HG03439 (cell line): Measurements from ENCODE around the gene ELF1.

Experiments
- ATAC-seq: cut with Tn5 transposase; IDR thresholded peaks from one replicate; pipeline ENCODE4 v1.9.1; 2021; ENCODE audit warnings: mild to moderate bottlenecking, moderate library complexity; ENCODE audit not compliant: unreplicated experiment

The ELF1 gene

DNA sequence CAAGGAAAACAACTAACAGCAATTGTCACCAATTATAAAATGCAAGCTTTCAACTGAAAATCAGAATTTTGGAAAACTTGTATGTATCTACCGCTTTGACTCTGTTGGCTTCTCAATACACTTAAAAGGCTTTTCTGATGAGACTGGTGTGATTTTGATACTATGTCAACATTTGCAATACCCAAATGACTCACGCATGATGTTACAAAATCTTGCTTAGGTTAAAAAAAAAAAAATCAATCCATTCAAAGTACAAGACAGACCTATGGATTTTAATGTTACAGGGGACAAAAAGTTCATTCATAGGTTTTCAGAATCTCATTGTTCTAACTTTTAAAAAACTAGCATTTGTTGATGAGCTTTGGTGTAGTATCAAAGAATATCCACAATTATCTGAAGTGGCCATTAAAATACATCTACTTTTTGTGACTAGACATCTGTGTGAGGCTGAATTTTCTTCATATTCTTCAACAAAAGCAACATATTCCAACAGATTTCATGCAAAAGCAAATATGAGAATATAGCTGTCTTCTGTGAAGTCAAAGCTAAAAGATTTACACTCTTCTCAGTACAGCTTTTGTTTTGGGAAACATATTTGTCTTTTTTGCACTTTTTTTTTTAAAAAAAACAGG, 10.7 kb downstream of the ELF1 start:
- ATAC-seq, result no peak

DNA sequence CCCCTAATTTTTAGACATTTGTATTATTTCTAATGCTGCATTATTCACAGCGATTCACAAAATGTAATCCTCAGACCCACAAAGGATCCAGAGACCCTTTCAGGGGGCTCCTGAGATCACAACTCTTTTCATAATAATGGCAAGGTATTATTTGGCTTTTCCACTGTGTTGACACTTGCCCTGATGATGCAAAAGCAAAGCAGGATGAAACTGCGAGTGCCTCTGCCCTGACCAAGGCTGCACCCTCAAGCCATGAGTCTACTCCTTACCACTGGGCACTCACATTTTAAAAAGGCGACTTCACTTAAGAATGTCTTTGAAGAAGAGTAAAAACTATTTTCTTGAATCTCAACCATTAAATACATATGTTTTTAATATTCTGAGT, 11.4 kb downstream of the ELF1 start:
- ATAC-seq, result no peak

DNA sequence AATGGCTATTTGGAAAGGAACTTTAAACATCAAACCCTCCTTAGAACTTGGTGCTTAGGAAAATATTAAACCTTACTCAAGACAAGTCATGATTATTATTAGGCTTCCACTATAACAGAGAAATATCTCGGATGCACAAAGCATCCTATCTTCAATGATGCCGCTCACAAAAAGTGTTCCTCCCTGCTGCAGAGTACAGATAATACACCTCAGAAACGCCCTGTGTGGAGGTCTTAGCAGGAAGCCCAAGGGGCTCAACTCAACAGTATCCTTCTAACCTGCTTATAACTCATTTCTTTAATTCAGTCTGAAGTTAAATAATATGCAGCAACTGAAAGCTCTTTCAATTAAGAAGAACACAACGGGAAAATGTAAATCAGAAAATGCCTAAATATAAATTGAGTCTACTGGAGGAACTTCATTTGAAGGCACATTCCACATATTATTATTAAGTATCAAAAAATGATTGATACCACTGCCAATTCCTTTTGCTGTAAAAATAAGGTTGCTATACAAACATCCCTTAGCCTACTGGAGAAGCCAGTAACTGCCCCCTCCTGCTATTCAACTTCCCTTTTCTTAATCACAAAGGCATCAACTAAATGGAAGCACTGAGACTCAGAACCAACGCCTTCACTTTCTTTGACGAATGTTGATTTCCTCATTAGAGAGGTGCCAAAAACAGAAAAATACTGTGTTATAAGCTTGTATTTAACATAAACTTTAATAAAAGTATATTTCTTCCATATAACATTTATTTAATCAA, 12.0 kb downstream of the ELF1 start:
- ATAC-seq, result no peak

DNA sequence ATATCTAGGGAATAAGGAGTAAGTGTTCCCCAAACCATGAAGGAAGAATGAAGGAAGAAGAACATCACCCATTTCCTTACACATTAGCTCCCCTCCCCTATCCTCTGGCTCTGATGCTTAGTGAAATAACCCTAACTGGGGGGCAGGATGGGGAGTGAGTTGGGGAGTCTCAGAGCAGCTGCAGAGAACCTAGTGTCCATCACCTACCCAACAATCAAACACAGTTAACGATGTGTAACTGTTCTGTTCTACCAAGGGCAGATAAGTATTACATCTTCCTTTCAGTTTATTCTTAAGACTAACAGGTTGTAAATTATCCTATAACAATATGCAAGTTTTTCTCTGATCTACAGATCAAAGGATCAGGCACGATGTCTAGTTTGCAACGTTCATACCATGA, 12.8 kb downstream of the ELF1 start:
- no peak for ATAC-seq

DNA sequence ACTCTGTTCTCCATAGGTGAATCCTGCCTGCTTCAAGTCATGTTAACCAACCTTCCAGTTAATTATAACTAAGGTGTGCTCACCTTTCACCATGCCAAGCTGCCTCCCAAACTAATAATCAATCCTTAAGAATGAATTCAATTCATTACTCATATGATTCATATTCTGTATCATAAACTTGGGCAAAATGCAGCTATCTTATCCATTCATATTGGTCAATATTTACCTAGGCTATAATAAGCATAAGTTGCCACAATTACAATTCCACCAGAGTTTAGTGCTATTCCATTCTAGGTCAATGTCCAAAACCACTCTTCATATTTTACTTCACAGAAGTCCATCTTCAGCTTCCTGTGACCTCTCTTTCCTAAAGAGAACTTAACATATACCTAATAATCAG, 13.4 kb downstream of the ELF1 start:
- ATAC-seq, result no peak

DNA sequence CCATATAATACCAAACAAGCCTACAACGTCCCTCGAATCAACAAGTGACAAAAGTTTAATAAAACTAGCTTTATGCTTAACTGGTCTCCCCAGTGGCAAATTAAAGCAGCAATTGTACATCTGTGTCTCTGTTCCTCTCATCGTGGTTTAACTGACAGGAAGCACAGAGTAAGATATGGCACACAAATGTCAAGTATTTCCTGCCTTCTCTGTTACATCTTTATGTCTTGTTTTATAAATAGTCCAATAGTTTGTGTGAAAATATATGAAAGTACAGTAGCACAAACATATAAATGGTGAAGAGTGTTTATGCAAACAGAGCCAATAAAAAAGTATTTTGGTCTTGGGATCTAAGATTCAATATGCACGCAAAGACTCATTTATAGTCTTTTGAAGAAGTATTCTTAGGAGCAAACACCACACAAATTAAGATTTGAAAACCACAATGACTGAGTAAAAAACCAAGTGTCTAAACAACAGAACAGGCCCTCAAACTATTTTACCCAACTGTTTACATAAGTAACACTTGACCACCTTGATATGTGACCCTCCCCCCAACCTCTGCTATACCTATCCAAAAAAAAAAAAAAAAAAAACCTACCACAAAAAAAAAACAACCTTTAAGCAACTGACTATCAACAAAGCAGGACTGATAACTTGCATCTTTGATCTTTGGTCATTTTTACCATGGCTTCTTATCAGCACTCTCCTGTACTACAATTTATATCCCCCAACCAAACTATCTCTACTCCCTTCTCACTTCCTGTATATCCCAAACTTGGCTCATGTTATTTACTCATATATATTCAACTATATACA, 14.0 kb downstream of the ELF1 start:
- ATAC-seq, result peak; percentile 66

DNA sequence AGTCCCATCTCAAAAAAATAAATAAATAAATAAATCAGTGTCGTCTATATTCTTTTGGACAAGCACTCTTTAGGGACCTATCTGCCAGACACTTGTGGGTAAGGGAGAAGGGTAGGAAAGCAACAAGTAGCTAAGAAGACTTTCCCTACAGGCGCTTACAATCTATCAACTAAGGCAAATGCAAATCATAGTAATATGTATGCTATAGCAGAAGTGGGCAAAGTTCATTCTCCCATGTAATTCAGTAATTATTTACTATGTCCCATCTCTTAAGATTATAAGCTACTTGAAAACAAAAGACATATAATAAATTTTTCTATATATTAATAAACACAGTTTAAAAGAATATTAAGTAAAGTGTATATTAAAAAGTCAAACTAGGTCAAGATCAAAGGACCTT, 16.5 kb downstream of the ELF1 start:
- no peak for ATAC-seq

DNA sequence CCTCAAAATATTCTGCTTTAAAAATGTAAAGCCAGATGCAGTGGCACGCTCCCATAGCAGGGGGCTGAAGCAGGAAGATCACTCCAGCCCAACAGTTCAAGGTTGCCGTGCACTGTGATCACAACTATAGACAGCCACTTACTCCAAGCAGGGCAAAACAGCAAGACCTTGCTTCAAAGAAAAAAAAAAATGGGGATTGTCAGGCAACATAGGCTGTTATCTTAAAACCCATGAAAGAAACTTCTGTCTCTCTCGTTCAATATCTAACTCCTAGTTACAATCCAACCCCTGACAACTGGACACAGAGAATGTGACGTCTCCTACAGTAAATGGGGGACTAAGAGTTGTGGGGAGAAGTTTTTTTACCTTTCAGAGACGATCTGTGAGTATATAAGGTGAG, 17.4 kb downstream of the ELF1 start:
- ATAC-seq, result no peak

DNA sequence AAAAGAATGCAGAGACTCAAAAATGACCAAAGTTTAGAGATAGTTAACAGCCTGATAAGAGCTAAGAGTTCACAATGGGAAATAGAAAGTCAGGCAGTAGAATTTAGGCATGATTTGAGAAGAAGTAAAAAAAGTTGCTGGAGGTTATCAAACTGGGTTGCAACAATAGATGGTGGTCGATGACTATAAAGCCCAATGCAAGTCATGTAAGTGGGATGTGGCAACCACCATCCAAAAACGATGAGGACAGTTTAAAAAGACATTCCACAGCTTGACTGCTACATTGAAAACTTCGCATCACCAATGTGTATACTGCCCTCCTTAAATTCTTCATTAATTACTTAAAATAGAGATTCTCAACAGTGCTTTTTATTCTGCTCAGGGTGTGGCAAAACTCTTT, 19.7 kb downstream of the ELF1 start:
- ATAC-seq, result no peak

DNA sequence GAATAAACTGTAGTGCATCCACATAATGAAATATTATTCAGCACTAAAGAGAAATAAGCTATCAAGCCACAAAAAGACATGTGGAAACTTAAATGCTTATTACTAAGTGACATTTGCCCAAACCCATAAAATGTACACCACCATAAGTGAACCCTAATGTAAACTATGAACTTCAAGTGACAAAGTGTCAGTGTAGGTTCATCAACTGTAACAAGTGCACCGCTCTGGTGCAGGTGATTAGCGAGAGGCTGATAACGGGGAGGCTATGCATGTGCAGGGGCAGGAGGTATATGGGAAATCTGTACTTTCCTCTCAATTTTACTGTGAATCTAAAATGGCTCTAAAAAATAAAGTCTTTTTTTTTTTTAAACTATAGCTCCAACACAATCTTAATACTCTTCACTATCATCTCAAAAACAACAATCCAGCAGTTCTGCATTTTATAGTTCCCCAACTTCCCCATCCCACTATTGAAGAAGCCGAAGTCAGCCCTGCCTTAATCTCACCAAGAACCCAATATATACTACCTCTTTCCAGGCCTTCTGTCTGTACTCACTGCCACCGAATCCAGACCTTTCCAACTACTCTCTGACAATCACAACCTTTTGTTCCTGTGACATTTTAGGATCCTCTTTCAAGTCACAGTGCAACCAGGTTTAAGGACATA, 22.6 kb downstream of the ELF1 start:
- ATAC-seq, result no peak

DNA sequence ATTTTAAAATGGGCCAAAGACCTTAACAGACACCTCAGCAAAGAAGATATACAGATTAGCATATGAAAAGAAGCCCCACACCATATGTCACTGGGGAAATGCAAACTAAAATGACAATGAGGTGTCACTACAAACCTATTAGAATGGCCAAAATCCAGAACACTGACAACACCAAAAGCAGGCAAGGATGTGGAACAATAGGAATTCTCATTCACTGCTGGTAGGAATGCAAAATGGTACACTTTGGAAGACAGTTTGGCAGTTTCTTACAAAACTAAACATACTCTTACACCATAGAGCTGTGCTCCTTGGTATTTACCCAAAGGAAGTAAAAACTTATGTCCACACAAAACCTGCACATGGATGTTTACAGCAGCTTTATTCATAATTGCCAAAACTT, 23.1 kb downstream of the ELF1 start:
- no peak for ATAC-seq

DNA sequence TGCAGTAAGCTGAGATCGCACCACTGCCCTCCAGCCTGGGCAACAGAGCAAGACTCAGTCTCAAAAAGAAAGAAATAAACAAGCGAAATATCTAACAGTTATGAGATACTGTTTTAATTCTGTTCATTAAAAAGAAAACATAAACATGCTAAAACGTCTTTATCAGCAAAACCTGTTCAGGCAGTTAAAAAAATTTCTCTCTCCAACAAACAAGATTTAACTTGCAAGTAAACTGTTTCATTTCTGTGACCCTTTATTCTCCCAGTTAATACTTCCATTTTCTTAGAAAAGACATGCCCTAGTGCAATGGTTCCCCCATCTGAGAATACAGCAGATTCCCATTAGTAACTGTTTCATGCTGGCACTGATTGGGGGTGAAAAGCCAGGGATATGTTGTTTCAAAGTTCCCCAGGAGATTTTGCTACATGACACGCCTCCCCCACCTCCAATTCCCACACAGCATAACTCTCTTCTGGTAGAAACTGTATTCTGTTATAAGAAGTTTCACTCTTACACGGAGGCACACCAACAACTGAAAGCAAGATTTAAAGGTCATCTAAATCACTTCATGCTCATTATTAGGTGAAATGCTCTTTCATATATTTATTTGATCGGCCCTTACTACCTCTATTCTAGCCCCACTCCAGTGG, 24.4 kb downstream of the ELF1 start:
- peak; percentile 67 for ATAC-seq

DNA sequence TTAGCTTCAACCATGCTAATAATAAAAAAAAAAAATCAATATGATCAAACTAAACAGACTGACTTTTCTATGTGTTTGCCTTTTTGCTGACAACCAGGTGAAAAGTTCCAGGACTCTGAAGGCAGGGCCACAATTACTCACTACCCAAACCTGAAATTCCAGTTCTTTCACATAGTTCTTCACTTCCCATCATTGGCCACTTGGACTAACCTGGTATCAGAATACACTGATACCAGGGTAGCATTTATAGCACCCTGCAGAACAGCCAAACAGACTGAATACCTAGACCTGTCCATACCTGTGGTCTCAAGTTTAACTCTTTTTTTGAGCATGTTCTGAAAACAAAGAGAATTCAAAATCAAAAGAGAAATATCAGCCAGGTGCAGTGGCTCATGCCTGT, 25.1 kb downstream of the ELF1 start:
- ATAC-seq, result no peak

DNA sequence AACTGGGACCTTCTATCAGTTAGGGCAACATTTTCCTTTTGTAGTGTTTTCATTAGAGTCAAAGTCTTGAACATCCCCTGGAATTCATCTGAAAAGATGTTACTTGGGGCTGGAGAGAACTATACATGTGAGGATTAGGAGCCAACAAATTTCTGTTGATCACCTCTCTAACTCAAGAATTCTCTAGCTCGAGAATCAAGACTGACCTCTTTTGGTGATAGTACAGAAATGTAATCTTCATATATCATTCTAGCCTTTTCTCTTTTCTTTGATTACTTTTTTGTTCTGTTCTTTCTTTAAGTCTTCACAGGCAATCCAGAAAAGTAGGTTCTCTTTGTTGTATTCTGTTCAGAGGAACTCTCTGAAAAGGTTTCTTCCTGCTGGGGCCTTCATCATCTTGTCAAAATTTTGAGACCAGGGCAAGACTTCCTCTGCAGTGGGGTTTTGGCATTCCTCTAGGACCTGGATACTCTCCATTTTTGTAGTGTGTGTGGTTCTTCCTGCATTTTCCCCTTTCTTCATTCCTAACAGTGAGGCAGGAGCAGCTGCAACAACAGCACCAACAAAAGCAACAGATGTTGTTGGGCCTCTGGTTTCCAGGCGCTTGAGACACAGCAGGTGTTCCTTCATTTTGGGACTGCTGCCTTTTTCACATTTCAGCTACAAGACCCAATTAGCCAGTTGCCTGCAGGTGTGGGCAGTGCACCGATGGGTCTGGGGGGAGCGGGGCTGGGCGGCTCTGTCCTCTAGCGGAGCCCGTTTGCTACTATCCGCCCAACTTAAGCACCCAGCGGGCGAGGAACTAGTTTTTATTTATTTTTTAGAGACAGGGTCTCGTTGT, 26.2 kb downstream of the ELF1 start:
- ATAC-seq, result no peak

DNA sequence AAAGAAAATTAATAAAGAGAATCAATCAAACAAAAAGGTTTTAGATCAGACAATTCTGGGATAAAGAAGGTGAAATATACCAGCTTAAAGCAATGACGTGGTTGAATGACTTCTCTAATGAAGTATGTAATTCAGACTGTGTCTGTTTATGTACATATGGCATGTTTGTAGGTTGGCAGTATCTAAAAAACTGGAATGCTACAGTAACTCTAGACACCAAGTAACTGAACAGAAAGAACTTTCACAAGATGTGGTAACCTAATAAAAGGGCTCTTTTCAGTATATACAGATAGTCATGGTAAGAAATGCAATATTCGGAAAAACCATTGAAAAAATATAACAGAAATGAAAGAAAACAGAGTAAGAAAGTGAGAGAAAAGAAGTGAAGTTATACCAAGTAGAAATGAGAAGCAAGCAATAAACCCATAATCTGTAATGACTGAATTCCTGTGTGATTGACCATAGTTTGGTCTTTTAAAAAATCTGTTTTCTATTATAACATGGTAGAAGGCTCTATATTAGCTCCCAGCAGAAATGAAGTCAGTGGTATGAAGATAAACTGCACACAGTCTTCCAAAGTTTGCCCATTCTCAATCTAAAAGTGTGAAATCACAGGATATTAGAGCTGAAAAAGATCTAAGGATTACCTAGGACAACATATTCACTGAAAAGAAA, 31.4 kb downstream of the ELF1 start:
- ATAC-seq, result no peak

DNA sequence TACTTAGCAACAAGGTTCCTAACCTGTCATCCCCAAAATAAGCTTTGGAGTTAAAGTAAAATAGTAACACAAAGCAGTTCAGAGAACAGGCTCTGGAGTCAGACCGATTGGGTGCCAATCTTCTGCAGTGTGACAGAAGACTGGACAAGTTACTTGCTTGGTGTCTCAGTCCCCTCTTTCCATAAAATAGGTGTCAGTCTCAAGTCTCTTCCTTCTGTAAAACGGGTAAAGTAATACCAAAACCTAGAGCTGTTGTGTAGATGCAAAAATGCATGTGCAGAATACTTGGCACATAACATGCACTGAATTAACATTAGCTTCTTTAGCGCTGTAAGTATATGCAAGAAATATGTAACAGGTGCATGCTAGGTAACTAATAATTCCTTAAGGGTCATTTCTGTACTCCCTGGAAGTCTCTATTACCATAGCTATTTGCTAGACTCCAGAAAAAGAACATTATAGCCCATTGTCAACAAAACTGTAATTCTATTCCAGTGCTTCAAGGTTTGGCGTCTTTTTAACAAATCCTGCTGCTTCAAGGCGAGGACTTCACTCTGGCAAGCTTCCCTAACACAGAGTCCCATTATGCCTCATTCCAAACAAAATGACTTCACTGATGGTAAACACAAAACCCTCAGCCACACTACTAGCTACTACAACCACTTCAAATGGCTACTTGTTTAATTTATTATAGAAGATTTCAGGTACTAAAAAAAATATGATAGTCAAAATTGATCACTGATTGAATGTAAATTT, 32.8 kb downstream of the ELF1 start:
- no peak for ATAC-seq

DNA sequence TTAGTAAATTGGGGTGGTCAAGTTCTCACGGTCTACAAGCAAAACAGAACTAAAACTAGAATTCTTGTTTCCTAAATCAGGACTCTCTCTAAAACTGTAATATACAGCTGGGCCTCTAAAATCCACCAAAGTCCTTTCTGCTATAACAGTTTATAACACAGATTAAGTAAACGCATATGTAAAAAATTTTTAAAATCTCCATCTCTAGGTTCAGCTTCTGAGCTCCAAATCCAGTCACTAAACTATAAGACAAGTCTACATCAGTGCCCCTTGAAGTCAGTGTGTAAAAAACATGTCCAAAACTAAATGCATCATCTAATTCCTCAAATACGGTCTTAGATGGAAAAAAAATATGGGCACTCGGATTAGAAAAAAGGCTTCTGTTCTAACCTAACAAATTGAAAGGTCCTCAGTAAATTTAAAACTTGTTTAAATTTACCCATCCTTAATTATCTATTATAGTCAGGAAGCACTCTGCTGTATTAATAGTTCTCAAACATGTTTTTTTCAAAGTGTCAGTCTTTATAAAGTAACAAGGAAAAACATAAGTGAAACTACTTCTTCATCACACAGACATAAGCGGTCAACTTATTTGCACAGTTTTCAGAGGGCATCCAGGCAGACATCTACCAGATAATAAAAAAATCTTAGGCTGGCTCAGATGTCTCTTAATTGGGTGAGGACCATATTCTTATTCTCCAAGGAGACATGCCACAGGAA, 33.6 kb downstream of the ELF1 start:
- no peak for ATAC-seq
